ENCODE data around the gene MED12. TPM values are rescaled to one million over a fixed set of nuclear protein-coding genes. Genes with fewer than 3 reads are reported as not detected.

The MED12 gene
- total and polyA plus RNA-seq, 2 donors (not counting 1 experiment from before 2014, with no cell fraction given) = 34.1 to 123 TPM

DNA sequence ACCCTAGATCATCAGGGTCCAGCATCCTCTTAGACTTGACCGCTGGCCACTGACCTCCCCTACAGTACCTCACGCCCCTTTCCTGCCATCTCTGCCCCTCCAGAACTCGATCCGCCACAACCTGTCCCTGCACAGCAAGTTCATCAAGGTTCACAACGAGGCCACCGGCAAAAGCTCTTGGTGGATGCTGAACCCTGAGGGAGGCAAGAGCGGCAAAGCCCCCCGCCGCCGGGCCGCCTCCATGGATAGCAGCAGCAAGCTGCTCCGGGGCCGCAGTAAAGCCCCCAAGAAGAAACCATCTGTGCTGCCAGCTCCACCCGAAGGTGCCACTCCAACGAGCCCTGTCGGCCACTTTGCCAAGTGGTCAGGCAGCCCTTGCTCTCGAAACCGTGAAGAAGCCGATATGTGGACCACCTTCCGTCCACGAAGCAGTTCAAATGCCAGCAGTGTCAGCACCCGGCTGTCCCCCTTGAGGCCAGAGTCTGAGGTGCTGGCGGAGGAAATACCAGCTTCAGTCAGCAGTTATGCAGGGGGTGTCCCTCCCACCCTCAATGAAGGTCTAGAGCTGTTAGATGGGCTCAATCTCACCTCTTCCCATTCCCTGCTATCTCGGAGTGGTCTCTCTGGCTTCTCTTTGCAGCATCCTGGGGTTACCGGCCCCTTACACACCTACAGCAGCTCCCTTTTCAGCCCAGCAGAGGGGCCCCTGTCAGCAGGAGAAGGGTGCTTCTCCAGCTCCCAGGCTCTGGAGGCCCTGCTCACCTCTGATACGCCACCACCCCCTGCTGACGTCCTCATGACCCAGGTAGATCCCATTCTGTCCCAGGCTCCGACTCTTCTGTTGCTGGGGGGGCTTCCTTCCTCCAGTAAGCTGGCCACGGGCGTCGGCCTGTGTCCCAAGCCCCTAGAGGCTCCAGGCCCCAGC lies 17.6 kb upstream of the MED12 start:
- no peak overlapping the region for H3K4me3 ChIP-seq (ENCODE audit: control extremely low read depth in 1 of 5, extremely low read depth in 1 of 5, insufficient read depth in 1 of 5, low read depth in 2 of 5, low read length in 4 of 5)

More for the DNA sequence above, 17.6 kb upstream of the MED12 start:
- Histone ChIP-seq H2AFZ (ENCODE audit: insufficient read depth, low read depth, low read length, poor library complexity, severe bottlenecking) (no peak overlapping the region), H3K27ac (ENCODE audit: low read length in 2 of 2) (no peak overlapping the region), H3K79me2 (ENCODE audit: control insufficient read depth, insufficient read depth, low read length) (peaks cover 13% of the 10 kb centered on the region), H3K4me2 (replicated peaks; ENCODE audit: low read depth, low read length, poor library complexity, severe bottlenecking) (no peak overlapping the region), H3K27me3 (replicated peaks in 1 of 4; ENCODE audit: control extremely low read depth in 1 of 4, control insufficient read depth in 3 of 4, insufficient read depth in 4 of 4, low read length in 3 of 4) (no peaks in the 10 kb centered on the region), H3K9me3 (ENCODE audit: control extremely low read depth in 1 of 3, control insufficient read depth in 2 of 3, insufficient read depth in 1 of 3, low read length in 2 of 3) (no peaks in the 10 kb centered on the region), H4K20me1 (ENCODE audit: control insufficient read depth, insufficient read depth, low read length, poor library complexity, severe bottlenecking) (no peaks in the 10 kb centered on the region), H3K9ac (ENCODE audit: low read length) (no peak overlapping the region), H3K4me1 (ENCODE audit: control insufficient read depth in 2 of 2, insufficient read depth in 2 of 2, low read length in 2 of 2) (peaks cover 38 to 52% of the 10 kb centered on the region in 2 donors), H3K36me3 (replicated peaks in 1 of 2; ENCODE audit: control extremely low read depth in 1 of 2, control insufficient read depth in 1 of 2, extremely low read depth in 1 of 2, insufficient read depth in 2 of 2, low read length in 1 of 2) (no peaks in the 10 kb centered on the region)
- H3K9me3 Mint-ChIP-seq (ENCODE audit: insufficient read depth) = no peaks in the 10 kb centered on the region
- peaks cover 54% of the 10 kb centered on the region for H3K4me1 Mint-ChIP-seq
- ChIA-PET POLR2A (interaction anchor here (0.6 to 3.8 kb wide), 3 partner anchors 12 to 37 kb away, joined by 3 to 29 read pairs (median 4); partner anchors contain the start of gene IL2RG), CTCF (interaction anchor here (1.3 to 5.2 kb wide), 6 partner anchors 11 to 130 kb away, joined by 4 to 78 read pairs (median 16); partner anchors contain the start of genes IL2RG and MED12)
- no peak for ATAC-seq (ENCODE audit: low read depth)
- no peaks in the 10 kb centered on the region for H3K27me3 Mint-ChIP-seq
- TF ChIP-seq CTCF (IDR thresholded peaks at IDR 0.05) = no peak
- no peak for TF ChIP-seq EZH2 (IDR thresholded peaks at IDR 0.05; ENCODE audit: borderline replicate concordance, insufficient read depth, low read depth, low read length, poor library complexity, severe bottlenecking)
- DNase-seq = no peak
- H3K27ac Mint-ChIP-seq = peak overlapping the region; percentile 15
- H3K4me3 Mint-ChIP-seq = no peak overlapping the region
- intact Hi-C loops (cut with micrococcal nuclease) = no loop called here
- 94% methylated on average over 12 of the region's 31 CpGs for WGBS (ENCODE audit: insufficient coverage)

Measured in B cell (primary cell).